Loucy (cell line): ENCODE measurements around the gene PLIN5.

Source experiments
- H2AFZ ChIP-seq: fragments of 200-600 bp; sonication (generic); 2 replicates; pipeline ENCODE4 v1.6.0; 2016; ENCODE audit warnings: antibody characterized with exemption, mild to moderate bottlenecking, low read length, moderate library complexity
- H3F3A ChIP-seq: fragments of 200-600 bp; 2 replicates; pipeline ENCODE4 v1.6.0; 2016; ENCODE audit warnings: antibody characterized with exemption, low read depth, mild to moderate bottlenecking
- H3K27me3 ChIP-seq: fragments of 200-600 bp; sonication (generic); 2 replicates; pipeline ENCODE4 v1.6.1; 2014; ENCODE audit warnings: low read length, mild to moderate bottlenecking; ENCODE audit not compliant: insufficient read depth, poor library complexity, severe bottlenecking
- H3K36me3 ChIP-seq: fragments of 200-600 bp; sonication (generic); 2 replicates; pipeline ENCODE4 v1.6.1; 2016; ENCODE audit warnings: low read length; ENCODE audit not compliant: insufficient read depth
- H3K4me1 ChIP-seq: fragments of 200-600 bp; sonication (generic); 2 replicates; pipeline ENCODE4 v1.5.1; 2014; ENCODE audit warnings: low read length, mild to moderate bottlenecking; ENCODE audit not compliant: insufficient read depth, poor library complexity, severe bottlenecking
- H3K4me2 ChIP-seq: fragments of 200-600 bp; sonication (generic); 2 replicates; pipeline ENCODE4 v1.6.0; 2014; ENCODE audit warnings: antibody characterized with exemption, low read length, low read depth, mild to moderate bottlenecking; ENCODE audit not compliant: poor library complexity, severe bottlenecking
- H3K4me3 ChIP-seq: fragments of 200-600 bp; sonication (generic); 2 replicates; pipeline ENCODE4 v1.5.1; 2014; ENCODE audit warnings: low read length, mild to moderate bottlenecking, mixed read lengths; ENCODE audit not compliant: poor library complexity, severe bottlenecking
- H3K79me2 ChIP-seq: fragments of 200-600 bp; sonication (generic); 2 replicates; pipeline ENCODE4 v1.6.1; 2014; ENCODE audit warnings: low read length; ENCODE audit not compliant: insufficient read depth
- H3K9ac ChIP-seq: fragments of 200-600 bp; sonication (generic); 2 replicates; pipeline ENCODE4 v1.6.0; 2014; ENCODE audit warnings: mild to moderate bottlenecking, low read depth, low read length, moderate library complexity; ENCODE audit not compliant: poor library complexity, severe bottlenecking
- H3K9me2 ChIP-seq: fragments of 200-600 bp; sonication (generic); replicated peaks from 2 replicates; pipeline ENCODE4 v1.6.1; 2016; ENCODE audit warnings: low read depth, low read length, mixed read lengths
- H3K9me3 ChIP-seq: fragments of 200-600 bp; sonication (generic); 2 replicates; pipeline ENCODE4 v1.6.1; 2014; ENCODE audit warnings: mild to moderate bottlenecking, antibody characterized with exemption, low read length, low read depth; ENCODE audit not compliant: insufficient read depth
- H4K20me1 ChIP-seq: fragments of 200-600 bp; sonication (generic); 2 replicates; pipeline ENCODE4 v1.6.0; 2014; ENCODE audit warnings: antibody characterized with exemption, low read length, mild to moderate bottlenecking; ENCODE audit not compliant: insufficient read depth, poor library complexity, severe bottlenecking
- CTCF ChIP-seq: fragments of 200-600 bp; sonication (generic); conservative IDR thresholded peaks from 2 replicates; pipeline ENCODE4 v1.5.1; 2014; ENCODE audit warnings: mild to moderate bottlenecking, antibody characterized with exemption, low read length
- EZH2phosphoT487 ChIP-seq: fragments of 200-600 bp; IDR thresholded peaks from 2 replicates; pipeline ENCODE4 v1.6.1; 2018; ENCODE audit warnings: antibody characterized with exemption, mild to moderate bottlenecking, moderate library complexity, borderline replicate concordance

The PLIN5 gene

DNA sequence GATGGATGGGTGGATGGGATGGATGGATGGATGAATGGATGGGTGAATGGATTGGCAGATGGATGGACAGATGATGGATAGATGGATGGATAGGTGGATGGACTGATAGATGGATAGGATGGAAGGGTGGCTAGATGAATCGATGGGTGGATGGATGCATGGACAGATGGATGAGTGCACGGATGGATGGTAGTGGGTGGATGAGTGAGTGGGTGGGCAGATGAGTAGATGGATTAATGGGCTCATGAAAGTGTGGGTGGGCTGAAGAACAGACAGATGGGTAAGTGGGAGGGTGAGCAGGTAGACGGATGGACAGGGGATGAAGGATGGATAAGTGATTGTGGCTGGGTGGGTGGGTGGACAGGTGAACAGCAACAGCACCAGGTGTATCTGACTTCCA lies 18.8 kb upstream of the PLIN5 start:
- H3K4me3 ChIP-seq, result no peak overlapping the region
- no peaks in the 10 kb centered on the region for H4K20me1 ChIP-seq
- H3K4me2 ChIP-seq, result no peak overlapping the region
- no peaks in the 10 kb centered on the region for H3K4me1 ChIP-seq
- no peaks in the 10 kb centered on the region for H3K79me2 ChIP-seq
- H3K9me2 ChIP-seq, result no peaks in the 10 kb centered on the region
- H3K36me3 ChIP-seq, result no peaks in the 10 kb centered on the region
- H3K9ac ChIP-seq, result no peak overlapping the region
- H3F3A ChIP-seq, result no peaks in the 10 kb centered on the region
- H3K27me3 ChIP-seq, result no peaks in the 10 kb centered on the region
- no peaks in the 10 kb centered on the region for H3K9me3 ChIP-seq
- TF ChIP-seq EZH2phosphoT487, result no peak
- no peak for TF ChIP-seq CTCF
- H2AFZ ChIP-seq, result no peak overlapping the region

DNA sequence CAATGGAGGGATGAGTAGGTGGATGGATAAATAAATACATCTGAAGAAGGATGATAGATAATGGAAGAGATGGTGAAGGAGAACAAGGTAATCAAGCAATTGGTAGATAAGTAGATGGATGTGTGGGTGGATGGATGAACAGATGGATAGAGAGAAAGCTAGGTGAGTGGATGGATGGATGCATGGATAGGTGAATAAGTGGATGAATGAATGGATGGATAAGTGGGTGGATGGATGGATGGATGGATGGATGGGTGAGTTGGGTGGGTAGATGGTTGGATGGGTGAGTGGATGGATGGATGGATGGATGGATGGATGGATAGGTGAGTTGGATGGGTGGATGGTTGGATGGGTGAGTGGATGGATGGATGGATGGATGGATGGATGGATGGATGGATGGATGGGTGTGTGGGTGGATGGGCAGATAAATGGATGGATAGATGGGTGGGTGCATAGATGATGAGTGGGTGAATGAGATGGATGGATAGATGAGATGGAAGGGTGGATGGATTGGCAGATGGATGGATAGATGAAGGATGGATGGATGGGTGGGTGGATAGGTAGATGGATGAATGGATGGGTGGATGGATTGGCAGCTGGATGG lies 18.2 kb upstream of the PLIN5 start:
- H3K4me2 ChIP-seq, result no peak overlapping the region
- H3K27me3 ChIP-seq, result no peaks in the 10 kb centered on the region
- H3K4me1 ChIP-seq, result no peaks in the 10 kb centered on the region
- no peak for TF ChIP-seq EZH2phosphoT487
- no peak for TF ChIP-seq CTCF
- H3K9ac ChIP-seq, result no peak overlapping the region
- H4K20me1 ChIP-seq, result no peaks in the 10 kb centered on the region
- H3K79me2 ChIP-seq, result no peaks in the 10 kb centered on the region
- no peaks in the 10 kb centered on the region for H3K9me3 ChIP-seq
- H3K9me2 ChIP-seq, result no peaks in the 10 kb centered on the region
- no peak overlapping the region for H2AFZ ChIP-seq
- H3F3A ChIP-seq, result no peaks in the 10 kb centered on the region
- H3K36me3 ChIP-seq, result no peaks in the 10 kb centered on the region
- H3K4me3 ChIP-seq, result no peak overlapping the region

GRCh38 chr19:4552525-4552819 lies 17.4 kb upstream of the PLIN5 start:
- Histone ChIP-seq H3K9me2 (no peaks in the 10 kb centered on the region), H3K4me1 (no peaks in the 10 kb centered on the region), H3K27me3 (no peaks in the 10 kb centered on the region), H3K9me3 (no peaks in the 10 kb centered on the region), H2AFZ (no peak overlapping the region), H3F3A (no peaks in the 10 kb centered on the region), H3K36me3 (no peaks in the 10 kb centered on the region), H3K79me2 (no peaks in the 10 kb centered on the region), H3K4me2 (no peak overlapping the region), H3K9ac (no peak overlapping the region), H4K20me1 (no peaks in the 10 kb centered on the region), H3K4me3 (no peak overlapping the region)
- TF ChIP-seq EZH2phosphoT487, result no peak
- TF ChIP-seq CTCF, result no peak
